Liver (tissue), 9 donors: Measurements from ENCODE around the gene RPP14. TPM values are rescaled to one million over a fixed set of nuclear protein-coding genes. Genes with fewer than 3 reads are reported as not detected.

Experiments used
- DNase-seq: peaks from one replicate; pipeline ENCODE4 v3.0.0-alpha.2; 2017; ENCODE audit warnings: low spot score
- H3K27ac ChIP-seq, 2 donors: one replicate each; pipeline ENCODE4 v1.7.0; 2013; ENCODE audit warnings: inconsistent platforms in 2 of 2, low read length in 2 of 2, control low read depth in 1 of 2, low read depth in 1 of 2, mild to moderate bottlenecking in 1 of 2
- H3K27me3 ChIP-seq, 4 donors: one replicate each; pipeline versions ENCODE4 v1.6.1 to v1.7.0; 2013; ENCODE audit warnings: low read length in 3 of 4, inconsistent platforms in 1 of 4, mild to moderate bottlenecking in 1 of 4, moderate library complexity in 1 of 4; ENCODE audit not compliant: control insufficient read depth in 4 of 4, insufficient read depth in 4 of 4
- H3K36me3 ChIP-seq, 4 donors: one replicate each; pipeline versions ENCODE4 v1.6.1 to v1.7.0; 2013; ENCODE audit warnings: low read length in 3 of 4, mild to moderate bottlenecking in 3 of 4, low read depth in 1 of 4, moderate library complexity in 1 of 4; ENCODE audit not compliant: control insufficient read depth in 4 of 4, insufficient read depth in 3 of 4
- H3K4me1 ChIP-seq, 4 donors: one replicate each; pipeline versions ENCODE4 v1.6.1 to v1.7.0; 2013; ENCODE audit warnings: low read length in 3 of 4, mild to moderate bottlenecking in 3 of 4, moderate library complexity in 1 of 4; ENCODE audit not compliant: control insufficient read depth in 4 of 4, insufficient read depth in 4 of 4
- H3K4me3 ChIP-seq, 3 donors: one replicate each; pipeline versions ENCODE4 v1.6.1 to v1.7.0; 2013; ENCODE audit warnings: low read length in 3 of 3, control low read depth in 1 of 3, low read depth in 1 of 3, mild to moderate bottlenecking in 1 of 3
- H3K9ac ChIP-seq, 2 donors: one replicate each; pipeline ENCODE4 v1.7.0; 2013; ENCODE audit warnings: low read length in 2 of 2, mild to moderate bottlenecking in 2 of 2, moderate library complexity in 2 of 2, control low read depth in 1 of 2, low read depth in 1 of 2
- H3K9me3 ChIP-seq, 4 donors: one replicate each; pipeline versions ENCODE4 v1.6.1 to v1.7.0; 2013; ENCODE audit warnings: low read length in 3 of 4; ENCODE audit not compliant: control insufficient read depth in 4 of 4
- EGR1 ChIP-seq, 2 donors: IDR thresholded peaks; 2 replicates each; pipeline ENCODE4 v1.6.1; 2016 to 2018; ENCODE audit warnings: antibody characterized with exemption in 2 of 2, low read depth in 2 of 2
- FOXA1 ChIP-seq: IDR thresholded peaks from 2 replicates; pipeline ENCODE4 v1.6.1; 2016; ENCODE audit warnings: antibody characterized with exemption
- FOXA2 ChIP-seq: IDR thresholded peaks from 2 replicates; pipeline ENCODE4 v1.6.1; 2016; ENCODE audit warnings: antibody characterized with exemption
- HNF4A ChIP-seq, 2 donors: conservative IDR thresholded peaks; 2 replicates each; pipeline ENCODE4 v1.6.1; 2016; ENCODE audit warnings: antibody characterized with exemption in 2 of 2, mild to moderate bottlenecking in 2 of 2
- JUND ChIP-seq, 2 donors: IDR thresholded peaks; 2 replicates each; pipeline ENCODE4 v1.6.1; 2016; ENCODE audit warnings: antibody characterized with exemption in 2 of 2
- RAD21 ChIP-seq, 2 donors: IDR thresholded peaks; 2 replicates each; pipeline ENCODE4 v1.6.1; 2016; ENCODE audit warnings: antibody characterized with exemption in 2 of 2, mild to moderate bottlenecking in 2 of 2
- RXRA ChIP-seq, 2 donors: IDR thresholded peaks; 2 replicates each; pipeline ENCODE4 v1.6.1; 2017 to 2018; ENCODE audit warnings: antibody characterized with exemption in 2 of 2, mild to moderate bottlenecking in 1 of 2
- SP1 ChIP-seq: IDR thresholded peaks from 2 replicates; pipeline ENCODE4 v1.6.1; 2018; ENCODE audit warnings: antibody characterized with exemption, mild to moderate bottlenecking
- YY1 ChIP-seq: IDR thresholded peaks from 2 replicates; pipeline ENCODE4 v1.6.1; 2016; ENCODE audit warnings: antibody characterized with exemption, mild to moderate bottlenecking
- WGBS: extraction: QIAGEN DNeasy Blood & Tissue Kit; methylation state at CpG from one replicate; pipeline ENCODE4 v1.1.7; 2013; 5-methylcytosine and 5-hydroxymethylcytosine counted together
- polyA plus RNA-seq, 2 donors: library from polyadenylated mRNA; stranded (reverse) in 1 of 2; unstranded in 1 of 2; fragments of 200-250 nt in 1 of 2; fragments of >200 nt in 1 of 2; fragmentation: Nextera tagmentation in 1 of 2; extraction: Ambion mirVana in 1 of 2; gene quantifications; one replicate each; pipeline versions ENCODE4 v1.2.1 to v1.2.3, GENCODE V29; 2013 to 2015
- total RNA-seq, 2 donors: library from RNA; depleted of rRNA; stranded (reverse); fragments of >200 nt; gene quantifications; one replicate each; pipeline ENCODE4 v1.2.3, GENCODE V29; 2014
- TF ChIP-seq, protein P1 (sequence below): IDR thresholded peaks from 2 replicates; pipeline ENCODE4 v1.6.1; 2016; ENCODE audit warnings: antibody characterized with exemption
- TF ChIP-seq, protein P2 (sequence below): fragments of 150-350 bp; IDR thresholded peaks from 2 replicates; pipeline ENCODE4 v1.5.1; 2017; ENCODE audit warnings: improper control_type of control experiment, low read depth, low read length; ENCODE audit not compliant: missing input control
- TF ChIP-seq, protein P3 (sequence below): IDR thresholded peaks from 2 replicates; pipeline ENCODE4 v1.6.1; 2016; ENCODE audit warnings: antibody characterized with exemption
- TF ChIP-seq, protein P4 (sequence below): IDR thresholded peaks from 2 replicates; pipeline ENCODE4 v1.6.1; 2016; ENCODE audit warnings: antibody characterized with exemption, mild to moderate bottlenecking
- donor health status: healthy.
- donor health status: healthy.
- donor health status: healthy.
- donor health status: healthy.
- donor health status: healthy.

RPP14 gene
- total and polyA plus RNA-seq, 4 donors: 7.4 to 13.7 (median 10.1) TPM

DNA sequence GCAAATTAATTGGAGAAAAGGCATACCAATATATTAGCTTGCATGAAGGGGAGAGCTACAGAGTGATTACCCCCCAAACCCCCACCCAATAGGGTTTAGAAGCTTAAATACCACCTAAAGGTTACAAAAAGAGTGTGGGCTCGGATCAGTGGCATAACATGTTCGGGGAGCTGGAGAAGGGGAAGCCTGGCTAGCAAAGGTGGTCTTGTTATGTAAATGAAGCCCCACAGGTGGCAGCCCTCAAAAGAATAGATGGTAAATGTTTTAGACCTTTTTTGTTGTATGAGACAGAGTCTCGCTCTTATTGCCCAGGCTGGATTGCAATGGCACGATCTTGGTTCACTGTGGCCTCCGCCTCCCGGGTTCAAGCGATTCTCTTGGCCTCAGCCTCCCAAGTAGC is 15.7 kb downstream of the RPP14 start (continued):
- TF ChIP-seq, protein P1, sequence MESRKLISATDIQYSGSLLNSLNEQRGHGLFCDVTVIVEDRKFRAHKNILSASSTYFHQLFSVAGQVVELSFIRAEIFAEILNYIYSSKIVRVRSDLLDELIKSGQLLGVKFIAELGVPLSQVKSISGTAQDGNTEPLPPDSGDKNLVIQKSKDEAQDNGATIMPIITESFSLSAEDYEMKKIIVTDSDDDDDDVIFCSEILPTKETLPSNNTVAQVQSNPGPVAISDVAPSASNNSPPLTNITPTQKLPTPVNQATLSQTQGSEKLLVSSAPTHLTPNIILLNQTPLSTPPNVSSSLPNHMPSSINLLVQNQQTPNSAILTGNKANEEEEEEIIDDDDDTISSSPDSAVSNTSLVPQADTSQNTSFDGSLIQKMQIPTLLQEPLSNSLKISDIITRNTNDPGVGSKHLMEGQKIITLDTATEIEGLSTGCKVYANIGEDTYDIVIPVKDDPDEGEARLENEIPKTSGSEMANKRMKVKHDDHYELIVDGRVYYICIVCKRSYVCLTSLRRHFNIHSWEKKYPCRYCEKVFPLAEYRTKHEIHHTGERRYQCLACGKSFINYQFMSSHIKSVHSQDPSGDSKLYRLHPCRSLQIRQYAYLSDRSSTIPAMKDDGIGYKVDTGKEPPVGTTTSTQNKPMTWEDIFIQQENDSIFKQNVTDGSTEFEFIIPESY: no peak
- TF ChIP-seq FOXA1: no peak
- no peak for TF ChIP-seq FOXA2
- no peak for TF ChIP-seq RAD21 (IDR thresholded peaks at IDR 0.05)
- no peak for TF ChIP-seq JUND (IDR thresholded peaks at IDR 0.05)
- no peak for TF ChIP-seq HNF4A (conservative IDR thresholded peaks at IDR 0.05)
- TF ChIP-seq SP1: no peak
- no peak for TF ChIP-seq YY1

DNA sequence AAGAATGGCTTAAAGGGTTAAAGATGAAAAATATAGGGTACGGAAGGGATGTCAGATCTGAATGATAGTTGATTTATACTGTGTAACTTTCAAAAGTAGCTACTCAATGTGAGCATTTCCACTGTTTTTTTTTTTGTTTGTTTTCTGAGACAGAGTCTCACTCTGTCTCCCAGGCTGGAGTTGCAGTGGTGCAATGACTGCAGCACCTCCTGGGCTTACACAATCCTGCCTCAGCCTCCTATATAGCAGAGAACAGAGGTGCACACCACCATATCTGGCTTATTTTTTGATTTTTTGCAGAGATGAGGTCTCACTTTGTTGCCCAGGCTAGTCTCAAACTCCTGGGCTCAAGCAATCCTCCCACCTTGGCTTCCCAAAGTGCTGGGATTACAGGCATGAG is 16.7 kb downstream of the RPP14 start:
- H3K4me3 ChIP-seq: no peak overlapping the region
- H3K36me3 ChIP-seq: peaks cover 3 to 10% (median 9%) of the 10 kb centered on the region in 4 donors
- no peak for DNase-seq
- no peaks in the 10 kb centered on the region for H3K9me3 ChIP-seq
- no peak overlapping the region for H3K9ac ChIP-seq
- TF ChIP-seq HNF4A (conservative IDR thresholded peaks at IDR 0.05): peak in 1 of 2 donors; percentile 26
- no peak for TF ChIP-seq SP1
- peak; percentile 8 to 21 for TF ChIP-seq RAD21 (IDR thresholded peaks at IDR 0.05)
- TF ChIP-seq, protein P1: no peak
- no peak for TF ChIP-seq FOXA1
- TF ChIP-seq FOXA2: no peak
- TF ChIP-seq, protein P2, sequence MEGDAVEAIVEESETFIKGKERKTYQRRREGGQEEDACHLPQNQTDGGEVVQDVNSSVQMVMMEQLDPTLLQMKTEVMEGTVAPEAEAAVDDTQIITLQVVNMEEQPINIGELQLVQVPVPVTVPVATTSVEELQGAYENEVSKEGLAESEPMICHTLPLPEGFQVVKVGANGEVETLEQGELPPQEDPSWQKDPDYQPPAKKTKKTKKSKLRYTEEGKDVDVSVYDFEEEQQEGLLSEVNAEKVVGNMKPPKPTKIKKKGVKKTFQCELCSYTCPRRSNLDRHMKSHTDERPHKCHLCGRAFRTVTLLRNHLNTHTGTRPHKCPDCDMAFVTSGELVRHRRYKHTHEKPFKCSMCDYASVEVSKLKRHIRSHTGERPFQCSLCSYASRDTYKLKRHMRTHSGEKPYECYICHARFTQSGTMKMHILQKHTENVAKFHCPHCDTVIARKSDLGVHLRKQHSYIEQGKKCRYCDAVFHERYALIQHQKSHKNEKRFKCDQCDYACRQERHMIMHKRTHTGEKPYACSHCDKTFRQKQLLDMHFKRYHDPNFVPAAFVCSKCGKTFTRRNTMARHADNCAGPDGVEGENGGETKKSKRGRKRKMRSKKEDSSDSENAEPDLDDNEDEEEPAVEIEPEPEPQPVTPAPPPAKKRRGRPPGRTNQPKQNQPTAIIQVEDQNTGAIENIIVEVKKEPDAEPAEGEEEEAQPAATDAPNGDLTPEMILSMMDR: no peak
- no peak for TF ChIP-seq EGR1 (IDR thresholded peaks at IDR 0.05; ENCODE audit: low read depth in 2 of 2)
- no peak for TF ChIP-seq JUND (IDR thresholded peaks at IDR 0.05)
- no peak for TF ChIP-seq RXRA (IDR thresholded peaks at IDR 0.05)
- no peak overlapping the region for H3K27ac ChIP-seq
- WGBS: 34% methylated on average over 1 of the region's 1 CpG
- H3K4me1 ChIP-seq: peaks cover 2 to 19% (median 15%) of the 10 kb centered on the region in 4 donors
- no peaks in the 10 kb centered on the region for H3K27me3 ChIP-seq

DNA sequence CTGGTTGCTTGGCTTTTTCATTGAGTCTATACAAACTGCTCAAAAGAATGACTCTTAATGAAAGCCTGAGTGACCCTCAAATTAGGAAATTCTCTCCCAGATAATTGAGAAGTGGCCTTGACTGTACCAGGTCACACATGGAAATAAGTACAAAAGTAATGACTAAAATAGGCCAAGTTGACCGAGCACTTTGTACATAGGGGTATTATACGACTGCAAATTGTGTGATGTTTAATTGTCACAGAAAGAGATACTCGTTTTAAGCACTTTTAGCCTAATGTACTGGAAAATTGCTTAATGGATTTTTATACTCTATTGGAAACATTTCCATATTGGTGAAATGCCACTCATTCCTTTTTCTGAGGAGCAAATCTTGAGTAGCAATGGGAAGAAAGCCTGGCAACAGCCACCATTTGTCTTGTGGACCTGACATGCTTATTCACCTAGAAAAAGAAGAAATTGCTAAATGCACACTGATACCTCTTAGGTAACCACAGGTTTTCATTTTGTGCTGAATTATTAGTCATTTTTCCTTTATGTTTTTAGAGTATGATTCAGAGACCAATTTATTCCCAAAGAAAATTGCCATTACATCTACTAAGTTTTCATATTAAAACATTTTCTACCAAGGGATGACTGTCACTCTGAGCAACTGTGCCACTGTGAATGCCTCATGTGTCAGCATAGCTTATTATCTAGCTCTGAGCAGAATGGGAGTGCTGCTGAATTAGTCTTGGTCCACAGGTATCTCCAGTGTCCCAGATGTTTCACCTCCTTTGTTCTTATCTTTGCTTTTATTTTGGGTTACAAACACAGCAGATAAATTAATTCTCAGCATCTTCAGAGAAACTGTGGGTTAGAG is 17.7 kb downstream of the RPP14 start:
- Histone ChIP-seq H3K27me3 (no peaks in the 10 kb centered on the region), H3K4me3 (no peak overlapping the region), H3K9me3 (no peaks in the 10 kb centered on the region), H3K27ac (no peak overlapping the region), H3K9ac (no peak overlapping the region), H3K4me1 (peaks cover 2 to 19% (median 14%) of the 10 kb centered on the region in 4 donors), H3K36me3 (peaks cover 0 to 6% (median 4%) of the 10 kb centered on the region in 4 donors)
- TF ChIP-seq, protein P3, sequence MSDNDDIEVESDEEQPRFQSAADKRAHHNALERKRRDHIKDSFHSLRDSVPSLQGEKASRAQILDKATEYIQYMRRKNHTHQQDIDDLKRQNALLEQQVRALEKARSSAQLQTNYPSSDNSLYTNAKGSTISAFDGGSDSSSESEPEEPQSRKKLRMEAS: no peak
- TF ChIP-seq, protein P4, sequence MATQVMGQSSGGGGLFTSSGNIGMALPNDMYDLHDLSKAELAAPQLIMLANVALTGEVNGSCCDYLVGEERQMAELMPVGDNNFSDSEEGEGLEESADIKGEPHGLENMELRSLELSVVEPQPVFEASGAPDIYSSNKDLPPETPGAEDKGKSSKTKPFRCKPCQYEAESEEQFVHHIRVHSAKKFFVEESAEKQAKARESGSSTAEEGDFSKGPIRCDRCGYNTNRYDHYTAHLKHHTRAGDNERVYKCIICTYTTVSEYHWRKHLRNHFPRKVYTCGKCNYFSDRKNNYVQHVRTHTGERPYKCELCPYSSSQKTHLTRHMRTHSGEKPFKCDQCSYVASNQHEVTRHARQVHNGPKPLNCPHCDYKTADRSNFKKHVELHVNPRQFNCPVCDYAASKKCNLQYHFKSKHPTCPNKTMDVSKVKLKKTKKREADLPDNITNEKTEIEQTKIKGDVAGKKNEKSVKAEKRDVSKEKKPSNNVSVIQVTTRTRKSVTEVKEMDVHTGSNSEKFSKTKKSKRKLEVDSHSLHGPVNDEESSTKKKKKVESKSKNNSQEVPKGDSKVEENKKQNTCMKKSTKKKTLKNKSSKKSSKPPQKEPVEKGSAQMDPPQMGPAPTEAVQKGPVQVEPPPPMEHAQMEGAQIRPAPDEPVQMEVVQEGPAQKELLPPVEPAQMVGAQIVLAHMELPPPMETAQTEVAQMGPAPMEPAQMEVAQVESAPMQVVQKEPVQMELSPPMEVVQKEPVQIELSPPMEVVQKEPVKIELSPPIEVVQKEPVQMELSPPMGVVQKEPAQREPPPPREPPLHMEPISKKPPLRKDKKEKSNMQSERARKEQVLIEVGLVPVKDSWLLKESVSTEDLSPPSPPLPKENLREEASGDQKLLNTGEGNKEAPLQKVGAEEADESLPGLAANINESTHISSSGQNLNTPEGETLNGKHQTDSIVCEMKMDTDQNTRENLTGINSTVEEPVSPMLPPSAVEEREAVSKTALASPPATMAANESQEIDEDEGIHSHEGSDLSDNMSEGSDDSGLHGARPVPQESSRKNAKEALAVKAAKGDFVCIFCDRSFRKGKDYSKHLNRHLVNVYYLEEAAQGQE: no peak
- TF ChIP-seq SP1: no peak
- DNase-seq: no peak
- WGBS: 91% methylated on average over 3 of the region's 3 CpGs
